ENCODE measurements around the gene SART1.
"Not testable (repeated sequence)": the region's sequence is repeated elsewhere in the genome, so short reads cannot be mapped to it uniquely, and the experiment has no call there.

SART1 gene

DNA sequence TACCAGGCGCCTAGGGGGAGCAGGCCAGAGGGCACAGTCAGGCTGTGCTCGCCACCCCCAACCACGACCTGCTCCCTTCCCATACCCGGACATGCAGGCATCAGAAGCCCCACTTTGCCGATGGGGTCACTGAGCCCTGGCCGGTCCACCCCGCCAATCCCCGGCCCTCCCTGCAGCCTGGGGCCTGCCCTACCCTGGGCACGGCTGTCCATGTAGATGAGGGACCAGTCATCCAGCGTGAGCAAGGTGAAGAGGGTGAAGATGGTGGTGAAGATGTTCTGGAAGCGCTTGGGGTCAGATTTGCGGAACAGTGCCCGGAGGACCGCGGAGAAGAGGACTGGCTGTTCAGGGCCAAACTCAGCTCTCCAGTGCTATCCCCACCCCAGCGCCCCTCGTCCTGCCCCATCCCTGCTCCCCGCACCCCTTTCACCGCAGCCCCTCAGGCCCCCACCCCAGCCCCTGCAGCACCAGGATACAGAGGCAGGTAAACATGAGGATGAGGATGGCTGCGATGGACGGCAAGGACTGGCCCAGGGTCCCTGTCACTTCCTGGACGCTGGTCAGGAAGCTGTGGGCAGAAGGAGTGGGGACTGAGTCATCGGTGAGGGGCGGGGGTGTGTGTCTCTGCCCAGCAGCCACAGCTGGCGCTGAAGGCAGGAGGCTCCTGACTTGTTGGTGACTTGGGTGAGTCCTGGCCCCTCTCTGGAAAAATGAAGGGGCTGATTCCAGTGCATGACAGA is 59.3 kb downstream of the SART1 start:
- DNase-seq: no peak

DNA sequence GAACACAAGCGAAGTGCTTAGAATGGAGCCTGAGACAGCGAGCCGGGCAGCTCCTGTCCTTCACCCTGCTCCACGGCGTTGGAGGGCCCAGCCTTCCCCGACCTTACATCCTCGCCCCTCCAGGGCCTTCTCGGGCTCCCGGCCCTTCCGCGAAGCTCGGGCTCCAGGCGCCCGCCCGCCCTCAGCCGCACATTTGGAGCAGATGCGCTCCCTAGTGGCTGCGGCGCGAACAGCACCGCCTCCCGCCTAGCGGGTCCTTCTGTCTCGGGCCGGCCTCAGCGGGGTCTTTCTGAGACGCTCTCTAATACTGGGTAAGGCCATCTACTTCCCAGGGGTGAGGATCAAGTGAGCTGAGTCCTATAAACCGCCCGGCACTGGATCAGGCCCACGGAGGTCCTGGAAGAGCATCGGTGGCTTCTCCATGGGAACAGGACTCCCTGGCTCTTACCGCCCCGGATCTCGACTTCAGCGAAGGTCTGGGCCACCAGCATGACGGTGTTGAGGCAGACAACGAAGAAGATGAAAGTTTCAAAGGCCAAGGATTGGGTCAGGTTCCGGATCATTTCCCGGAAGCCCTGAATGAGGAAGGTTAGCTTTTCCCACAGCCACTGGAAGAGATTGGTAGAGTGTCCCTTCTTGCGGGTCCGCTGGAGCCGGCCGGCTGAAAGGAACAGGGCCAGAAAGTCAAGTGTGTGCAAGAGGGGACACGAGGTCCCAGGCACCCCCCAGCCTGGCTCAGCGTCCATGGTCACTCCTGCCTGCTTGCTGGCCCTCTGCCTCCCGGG is 61.1 kb downstream of the SART1 start:
- DNase-seq: peak; percentile 38

DNA sequence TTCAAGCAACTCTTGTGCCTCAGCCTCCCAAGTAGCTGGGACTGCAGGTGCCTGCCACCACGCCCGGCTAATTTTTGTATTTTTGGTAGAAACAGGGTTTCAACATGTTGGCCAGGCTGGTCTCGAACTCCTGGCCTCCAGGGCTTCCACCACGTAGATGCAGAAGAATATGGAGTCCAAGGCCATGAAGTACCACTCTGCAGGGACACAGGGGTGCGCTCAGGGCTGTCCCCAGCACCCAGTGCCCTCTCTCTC is 61.6 kb downstream of the SART1 start:
- DNase-seq: not testable (repeated sequence)

DNA sequence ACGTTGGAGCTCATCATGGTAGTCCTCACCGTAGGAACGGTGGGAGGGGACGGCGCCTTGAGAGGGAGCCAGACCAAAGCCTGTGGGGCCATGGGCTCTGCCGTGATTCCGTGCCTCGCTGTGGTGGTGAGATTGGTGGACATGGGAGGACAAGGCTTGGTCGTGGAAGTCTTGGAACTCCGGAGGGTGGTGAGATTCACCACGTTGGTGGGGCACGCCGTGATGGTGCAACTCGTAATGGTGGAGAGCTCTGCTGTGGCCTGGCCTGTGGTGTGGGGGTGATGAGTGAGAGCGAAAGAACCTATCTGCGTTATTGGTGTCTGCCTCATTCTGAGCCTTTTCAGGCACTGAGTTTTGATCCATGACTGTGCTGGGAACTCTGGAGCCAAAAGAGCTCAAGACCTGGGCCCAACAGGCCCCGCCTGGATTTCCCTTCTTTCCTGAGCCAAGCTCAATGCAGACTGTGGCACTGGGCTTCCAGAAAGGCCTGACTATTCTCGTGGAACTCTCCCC is 64.5 kb downstream of the SART1 start, which contains the start of gene CATSPER1:
Gene CATSPER1 (minus strand): TSS at position 463 of the 513 bp plus-strand sequence. CDS start 100 bp downstream, at position 363.
- DNase-seq: no peak

All from SHP77 treated with DMSO at 0.1 percent for 48 hours (cell line).